A673 (cell line): ENCODE measurements around the gene ADRA2C.

Source experiments
- EZH2 ChIP-seq: fragments of 200-600 bp; sonication (generic); IDR thresholded peaks from 2 replicates; pipeline ENCODE4 v1.6.1; 2017; ENCODE audit warnings: borderline replicate concordance, low read depth, mild to moderate bottlenecking, mixed read lengths, antibody characterized with exemption, low read length; ENCODE audit not compliant: poor library complexity, severe bottlenecking
- TF ChIP-seq, protein P1 (sequence below): fragments of 300-800, 200-600 bp; sonication (generic); conservative IDR thresholded peaks from 2 replicates; pipeline ENCODE4 v1.5.1; 2017; ENCODE audit warnings: low read depth, mild to moderate bottlenecking, antibody characterized with exemption, low read length, moderate library complexity, mixed read lengths

DNA sequence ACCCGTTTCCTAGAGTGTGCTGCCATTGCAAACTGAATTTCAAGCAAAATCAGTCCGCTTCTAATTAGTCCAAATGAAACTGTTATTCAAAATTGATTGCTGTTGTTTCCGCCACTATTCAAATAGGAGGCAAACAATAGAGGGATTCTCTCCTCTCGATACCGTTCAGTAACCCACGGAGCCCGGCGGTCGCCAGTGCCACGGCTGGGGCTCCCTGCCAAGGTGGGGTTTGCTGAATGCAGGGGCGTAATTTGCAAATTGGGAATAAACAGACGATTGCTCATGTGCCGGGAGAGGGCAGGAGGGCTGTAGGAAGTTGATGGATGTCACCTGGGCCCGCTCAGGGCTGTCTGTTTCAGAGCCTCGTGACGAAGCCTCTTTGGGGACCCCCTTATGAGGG, 8.8 kb downstream of the ADRA2C start:
- TF ChIP-seq, protein P1, sequence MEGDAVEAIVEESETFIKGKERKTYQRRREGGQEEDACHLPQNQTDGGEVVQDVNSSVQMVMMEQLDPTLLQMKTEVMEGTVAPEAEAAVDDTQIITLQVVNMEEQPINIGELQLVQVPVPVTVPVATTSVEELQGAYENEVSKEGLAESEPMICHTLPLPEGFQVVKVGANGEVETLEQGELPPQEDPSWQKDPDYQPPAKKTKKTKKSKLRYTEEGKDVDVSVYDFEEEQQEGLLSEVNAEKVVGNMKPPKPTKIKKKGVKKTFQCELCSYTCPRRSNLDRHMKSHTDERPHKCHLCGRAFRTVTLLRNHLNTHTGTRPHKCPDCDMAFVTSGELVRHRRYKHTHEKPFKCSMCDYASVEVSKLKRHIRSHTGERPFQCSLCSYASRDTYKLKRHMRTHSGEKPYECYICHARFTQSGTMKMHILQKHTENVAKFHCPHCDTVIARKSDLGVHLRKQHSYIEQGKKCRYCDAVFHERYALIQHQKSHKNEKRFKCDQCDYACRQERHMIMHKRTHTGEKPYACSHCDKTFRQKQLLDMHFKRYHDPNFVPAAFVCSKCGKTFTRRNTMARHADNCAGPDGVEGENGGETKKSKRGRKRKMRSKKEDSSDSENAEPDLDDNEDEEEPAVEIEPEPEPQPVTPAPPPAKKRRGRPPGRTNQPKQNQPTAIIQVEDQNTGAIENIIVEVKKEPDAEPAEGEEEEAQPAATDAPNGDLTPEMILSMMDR: no peak
- no peak for TF ChIP-seq EZH2
